Endothelial cell of umbilical vein (primary cell): ENCODE results near the gene GPR87. TPM values are rescaled to one million over a fixed set of nuclear protein-coding genes. Genes with fewer than 3 reads are reported as not detected.

ENCODE experiments used
- BruUV-seq: library from RNA; stranded (reverse); fragments of 400-500 nt; replicated peaks from 2 replicates; lab custom pipeline; 2021; lab: Mats Ljungman, UMichigan
- CTCF ChIA-PET: fragments of 300-600, 350-600 bp; sonication (Branson Sonifier 250); formaldehyde crosslinking; loops from one replicate; lab custom pipeline; 2021; ENCODE audit warnings: antibody characterized with exemption, inconsistent platforms; lab: Charles Lee
- POLR2A ChIA-PET: fragments of 300-600, 350-600 bp; sonication (Branson Sonifier 250); formaldehyde crosslinking; loops from one replicate; lab custom pipeline; 2021; ENCODE audit warnings: antibody characterized with exemption, inconsistent platforms; lab: Charles Lee
- DNase-seq: peaks from one replicate; pipeline ENCODE4 v3.0.0-alpha.2; 2011; ENCODE audit warnings: low read depth, low spot score
- FAIRE-seq: peaks from 2 replicates; lab custom pipeline; 2011; peaks lifted over from hg19 to GRCh38; lab: Jason Lieb, UNC
- H2AFZ ChIP-seq: 2 replicates; pipeline ENCODE4 v1.6.0; 2012; ENCODE audit warnings: low read depth, low read length, control low read depth, inconsistent platforms
- H3K27ac ChIP-seq: 2 replicates; pipeline ENCODE4 v1.5.1; 2011; ENCODE audit warnings: low read depth, mild to moderate bottlenecking, control low read depth, low read length, moderate library complexity; ENCODE audit not compliant: insufficient read depth
- H3K27me3 ChIP-seq, 2 experiments: 2 replicates each; pipeline versions ENCODE4 v1.6.0 to v1.6.1; 2011; ENCODE audit warnings: low read length in 2 of 2, mixed read lengths in 1 of 2; ENCODE audit not compliant: control insufficient read depth in 2 of 2, insufficient read depth in 2 of 2
- H3K36me3 ChIP-seq, 2 experiments: 2 replicates in 1 of 2; 3 replicates in 1 of 2; pipeline ENCODE4 v1.5.1; 2011; ENCODE audit warnings: low read length in 2 of 2, mild to moderate bottlenecking in 1 of 2, moderate library complexity in 1 of 2; ENCODE audit not compliant: control insufficient read depth in 2 of 2, insufficient read depth in 2 of 2; ENCODE audit errors: extremely low read depth in 1 of 2
- H3K4me1 ChIP-seq: 3 replicates; pipeline ENCODE4 v1.5.1; 2011; ENCODE audit warnings: mild to moderate bottlenecking, low read length; ENCODE audit not compliant: control insufficient read depth, insufficient read depth; ENCODE audit errors: extremely low read depth
- H3K4me2 ChIP-seq: 2 replicates; pipeline ENCODE4 v1.6.1; 2011; ENCODE audit warnings: low read length, control low read depth, mixed read lengths; ENCODE audit not compliant: insufficient read depth
- H3K4me3 ChIP-seq, 3 experiments: fragments of 200-600 bp in 1 of 3; sonication (generic), shearing (Covaris generic) in 1 of 3; replicated peaks in 1 of 3; 2 replicates each; pipeline ENCODE4 v1.5.1; 2011 to 2016; ENCODE audit warnings: control low read depth in 3 of 3, low read length in 3 of 3, mild to moderate bottlenecking in 2 of 3, inconsistent platforms in 1 of 3, low read depth in 1 of 3, moderate library complexity in 1 of 3; ENCODE audit not compliant: insufficient read depth in 1 of 3
- H3K79me2 ChIP-seq: 2 replicates; pipeline ENCODE4 v1.6.0; 2012; ENCODE audit warnings: low read length, inconsistent platforms; ENCODE audit not compliant: control insufficient read depth, insufficient read depth
- H3K9ac ChIP-seq: replicated peaks from 2 replicates; pipeline ENCODE3; 2011; ENCODE audit warnings: low read length, control low read depth; ENCODE audit not compliant: insufficient read depth; ENCODE audit errors: extremely low read depth
- H3K9me1 ChIP-seq: replicated peaks from 3 replicates; pipeline ENCODE4 v1.6.0; 2011; ENCODE audit warnings: mild to moderate bottlenecking, low read length; ENCODE audit not compliant: control insufficient read depth, insufficient read depth; ENCODE audit errors: extremely low read depth
- H3K9me3 ChIP-seq: replicated peaks from 2 replicates; pipeline ENCODE4 v1.5.1; 2012; ENCODE audit warnings: low read length, inconsistent platforms; ENCODE audit not compliant: control insufficient read depth, insufficient read depth
- H4K20me1 ChIP-seq: replicated peaks from 2 replicates; pipeline ENCODE3; 2011; ENCODE audit warnings: mild to moderate bottlenecking, low read length; ENCODE audit not compliant: control insufficient read depth, insufficient read depth; ENCODE audit errors: extremely low read depth
- CTCF ChIP-seq, 2 donors: IDR thresholded peaks; 1 replicate in 1 of 2; 2 replicates in 1 of 2; pipeline ENCODE4 v1.5.1; 2011; ENCODE audit warnings: low read length in 2 of 2, mild to moderate bottlenecking in 2 of 2, moderate library complexity in 2 of 2, control low read depth in 1 of 2, inconsistent platforms in 1 of 2, low read depth in 1 of 2; ENCODE audit not compliant: insufficient read depth in 1 of 2; ENCODE audit errors: extremely low read depth in 1 of 2
- EZH2 ChIP-seq: IDR thresholded peaks from 2 replicates; pipeline ENCODE4 v1.6.1; 2012; ENCODE audit warnings: borderline replicate concordance, low read depth, mild to moderate bottlenecking, moderate library complexity, low read length, inconsistent platforms; ENCODE audit not compliant: severe bottlenecking
- FOS ChIP-seq: IDR thresholded peaks from 2 replicates; pipeline ENCODE4 v1.6.1; 2011; ENCODE audit warnings: mild to moderate bottlenecking, low read length, moderate library complexity, borderline replicate concordance; ENCODE audit not compliant: insufficient read depth
- GATA2 ChIP-seq: IDR thresholded peaks from 2 replicates; pipeline ENCODE4 v1.7.0; 2011; ENCODE audit warnings: low read depth, mild to moderate bottlenecking, moderate library complexity, mixed read lengths, low read length; ENCODE audit not compliant: insufficient read length, insufficient read depth
- JUN ChIP-seq: IDR thresholded peaks from 2 replicates; pipeline ENCODE4 v1.6.1; 2011; ENCODE audit warnings: borderline replicate concordance, low read depth; ENCODE audit not compliant: insufficient read length, insufficient read depth
- MAX ChIP-seq: IDR thresholded peaks from 2 replicates; pipeline ENCODE4 v1.6.1; 2011; ENCODE audit not compliant: insufficient read depth, insufficient read length
- MYC ChIP-seq: IDR thresholded peaks from one replicate; pipeline ENCODE4 v1.6.1; 2011; ENCODE audit warnings: mild to moderate bottlenecking, low read depth, low read length
- POLR2A ChIP-seq: IDR thresholded peaks from 2 replicates; pipeline ENCODE4 v1.6.1; 2012; ENCODE audit warnings: low read depth, mild to moderate bottlenecking, control low read depth, low read length
- POLR2AphosphoS5 ChIP-seq: IDR thresholded peaks from 2 replicates; pipeline ENCODE4 v1.6.1; 2012; ENCODE audit warnings: low read depth, mild to moderate bottlenecking, control low read depth, low read length, moderate library complexity; ENCODE audit not compliant: insufficient read depth
- dilution Hi-C: fragments of 300-500 bp; cut with MboI; formaldehyde crosslinking; loops from one replicate; pipeline ENCODE4 v1.15.0; 2019; ENCODE audit warnings: low sequenced_read_pairs; ENCODE audit not compliant: extremely low pct_ligation_motif_present
- intact Hi-C: fragments of 100-400 bp; cut with micrococcal nuclease; formaldehyde crosslinking; loops from one replicate; pipeline ENCODE4 v1.10.0; 2022
- polyA plus RNA-seq, 4 experiments: library from polyadenylated mRNA; depleted of rRNA in 3 of 4; stranded (reverse) in 3 of 4; unstranded in 1 of 4; fragments of >200 nt; gene quantifications; 2 replicates each; pipeline versions ENCODE4 v1.2.1 to v1.2.3, GENCODE V29; 2011 to 2012; ENCODE audit warnings: missing spikeins in 1 of 4
- total RNA-seq: library from RNA; stranded (reverse); gene quantifications from 2 replicates; pipeline ENCODE4 v1.2.3, GENCODE V29; 2021

Gene GPR87
- total and polyA plus RNA-seq, 2 donors (not counting 3 experiments of a cell fraction or from before 2014, with no cell fraction given): not detected

DNA sequence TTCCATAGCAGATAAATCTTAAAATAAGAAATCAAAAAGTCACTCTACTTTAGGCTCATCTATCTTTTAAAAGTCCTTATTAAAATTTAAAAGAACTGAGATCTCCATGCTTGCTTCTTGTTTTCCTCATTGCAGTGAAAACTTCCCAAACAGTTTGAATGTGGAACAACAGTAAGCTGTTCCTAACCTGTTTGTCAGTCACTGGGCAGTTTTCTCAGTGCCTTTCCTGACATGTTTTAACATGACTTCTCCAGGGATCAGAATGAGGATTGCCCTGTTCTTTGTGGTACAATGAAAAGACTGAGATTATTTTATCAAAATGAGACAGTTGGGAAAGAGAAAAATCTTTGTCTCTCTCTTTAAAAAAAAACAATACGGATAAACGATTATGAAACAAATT is 774 bp downstream of the GPR87 start:
- H4K20me1 ChIP-seq: no peaks in the 10 kb centered on the region
- POLR2A ChIA-PET: no interaction called here
- H3K9ac ChIP-seq: no peak overlapping the region
- dilution Hi-C loops: no loop called here
- CTCF ChIA-PET: no interaction called here
- H3K9me1 ChIP-seq: no peaks in the 10 kb centered on the region
- H3K27me3 ChIP-seq: no peaks in the 10 kb centered on the region
- H3K27ac ChIP-seq: no peak overlapping the region
- no peaks in the 10 kb centered on the region for H3K79me2 ChIP-seq
- no peak overlapping the region for H3K4me3 ChIP-seq
- DNase-seq (no peak), FAIRE-seq (no peak)
- H2AFZ ChIP-seq: no peak overlapping the region
- intact Hi-C loops: no loop called here
- no TSS peak for BruUV-seq
- H3K4me2 ChIP-seq: no peak overlapping the region
- TF ChIP-seq POLR2A: no peak
- H3K4me1 ChIP-seq: no peaks in the 10 kb centered on the region
- no peaks in the 10 kb centered on the region for H3K9me3 ChIP-seq
- H3K36me3 ChIP-seq: no peaks in the 10 kb centered on the region

DNA sequence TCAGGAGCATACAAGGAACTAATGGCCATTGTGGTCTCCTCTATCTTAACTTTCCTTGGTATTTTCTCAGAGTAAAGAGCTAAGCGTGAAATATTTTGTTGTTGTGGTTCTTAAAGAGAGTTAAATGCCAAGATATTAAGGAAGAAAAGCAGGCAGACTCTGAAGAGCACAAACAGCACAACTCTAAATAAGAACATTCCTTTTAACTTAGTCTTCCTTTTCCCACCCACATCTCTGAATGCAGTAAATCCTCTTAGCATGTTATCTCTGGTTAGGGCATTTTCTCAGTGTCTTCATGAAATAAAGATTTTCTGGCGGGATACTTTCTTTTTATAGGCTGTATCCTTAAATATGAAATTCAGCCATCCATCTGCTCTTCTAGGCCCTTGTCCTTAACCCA is 1.5 kb downstream of the GPR87 start:
- H3K9me3 ChIP-seq: no peaks in the 10 kb centered on the region
- no peak overlapping the region for H3K27ac ChIP-seq
- no peaks in the 10 kb centered on the region for H4K20me1 ChIP-seq
- CTCF ChIA-PET: no interaction called here
- intact Hi-C loops (no loop called here), dilution Hi-C loops (no loop called here)
- no peaks in the 10 kb centered on the region for H3K36me3 ChIP-seq
- H3K79me2 ChIP-seq: no peaks in the 10 kb centered on the region
- no peak overlapping the region for H2AFZ ChIP-seq
- no peaks in the 10 kb centered on the region for H3K9me1 ChIP-seq
- no peak for FAIRE-seq
- no peak for DNase-seq
- no TSS peak for BruUV-seq
- H3K4me1 ChIP-seq: no peaks in the 10 kb centered on the region
- no peaks in the 10 kb centered on the region for H3K27me3 ChIP-seq
- POLR2A ChIA-PET: no interaction called here
- no peak overlapping the region for H3K4me2 ChIP-seq
- H3K4me3 ChIP-seq: no peak overlapping the region
- no peak for TF ChIP-seq POLR2AphosphoS5
- no peak for TF ChIP-seq MAX
- TF ChIP-seq CTCF (IDR thresholded peaks at IDR 0.05; ENCODE audit: extremely low read depth in 1 of 2, insufficient read depth in 1 of 2, low read depth in 1 of 2, low read length in 2 of 2): no peak
- no peak for TF ChIP-seq GATA2
- TF ChIP-seq JUN: no peak
- TF ChIP-seq MYC: no peak
- no peak for TF ChIP-seq POLR2A
- no peak for TF ChIP-seq EZH2
- no peak for TF ChIP-seq FOS
- H3K9ac ChIP-seq: no peak overlapping the region
